D341Med (cell line): ENCODE data around the gene SLC35F4.

Experiments used
- DNase-seq: peaks from one replicate; pipeline ENCODE4 v3.0.0; 2012; ENCODE audit warnings: low spot score

Gene SLC35F4

GRCh38 chr14:57617510-57617909, 248.4 kb downstream of the SLC35F4 start:
- DNase-seq: no peak

GRCh38 chr14:57612946-57613345, 252.9 kb downstream of the SLC35F4 start:
- no peak for DNase-seq

- DNase-seq: no peak
These were observed 254.3 kb downstream of the SLC35F4 start for GRCh38 chr14:57611555-57612075.

- no peak for DNase-seq
These were observed 255.3 kb downstream of the SLC35F4 start for GRCh38 chr14:57610631-57611030.

- no peak for DNase-seq
These were observed 256.5 kb downstream of the SLC35F4 start for GRCh38 chr14:57609192-57610075.

- no peak for DNase-seq
These were observed 258.8 kb downstream of the SLC35F4 start for GRCh38 chr14:57607086-57607485.

- DNase-seq: no peak
These were observed 282.5 kb downstream of the SLC35F4 start for GRCh38 chr14:57583396-57583795.

- no peak for DNase-seq
These were observed 283.1 kb downstream of the SLC35F4 start for GRCh38 chr14:57582746-57583145.

GRCh38 chr14:57578801-57579200, 287.1 kb downstream of the SLC35F4 start:
- no peak for DNase-seq

- DNase-seq: no peak
These were observed 289.4 kb downstream of the SLC35F4 start for GRCh38 chr14:57576498-57576897.

- DNase-seq: no peak
These were observed 290.4 kb downstream of the SLC35F4 start for GRCh38 chr14:57575482-57575881.

GRCh38 chr14:57574617-57575288, 291.1 kb downstream of the SLC35F4 start:
- no peak for DNase-seq

GRCh38 chr14:57573173-57573572, 292.7 kb downstream of the SLC35F4 start:
- DNase-seq: no peak

- DNase-seq: no peak
These were observed 297.3 kb downstream of the SLC35F4 start for GRCh38 chr14:57568554-57568953.

GRCh38 chr14:57567220-57567619, 298.7 kb downstream of the SLC35F4 start:
- no peak for DNase-seq

GRCh38 chr14:57560681-57561080, 305.2 kb downstream of the SLC35F4 start:
- no peak for DNase-seq

- no peak for DNase-seq
These were observed 306.3 kb downstream of the SLC35F4 start for GRCh38 chr14:57559576-57559975.

GRCh38 chr14:57549765-57550420, 316.0 kb downstream of the SLC35F4 start:
- DNase-seq: no peak

- no peak for DNase-seq
These were observed 316.8 kb downstream of the SLC35F4 start for GRCh38 chr14:57549016-57549564.

GRCh38 chr14:57547131-57547530, 318.8 kb downstream of the SLC35F4 start:
- DNase-seq: no peak

- DNase-seq: no peak
These were observed 332.7 kb downstream of the SLC35F4 start for GRCh38 chr14:57533214-57533613.

GRCh38 chr14:57530571-57530970, 335.3 kb downstream of the SLC35F4 start:
- no peak for DNase-seq
